HepG2 (cell line): ENCODE measurements around the gene ACACB. TPM values are rescaled to one million over a fixed set of nuclear protein-coding genes. Genes with fewer than 3 reads are reported as not detected.

Experiments used
- ATAC-seq: fragments of 200-7000 bp; cut with Tn5 transposase; 3 replicates; pipeline ENCODE4 v1.9.1; 2020; ENCODE audit warnings: mild to moderate bottlenecking, moderate library complexity
- BruUV-seq: library from RNA; stranded (reverse); fragments of 400-500 nt; replicated peaks from 2 replicates; lab custom pipeline; 2021; lab: Mats Ljungman, UMichigan
- CTCF ChIA-PET: fragments of 300-600 bp; formaldehyde crosslinking; extraction: SDS; loops from one replicate; lab custom pipeline; 2021; ENCODE audit warnings: low total read pairs, inconsistent platforms, low intra/inter-chr PET ratio; lab: Yijun Ruan, JAX
- POLR2A ChIA-PET: fragments of 350-600 bp; sonication (Branson Sonifier 250); formaldehyde crosslinking; loops from one replicate; lab custom pipeline; 2020; ENCODE audit warnings: antibody characterized with exemption, inconsistent platforms; lab: Yijun Ruan, JAX
- DNase-seq: peaks from one replicate; pipeline ENCODE4 v3.0.0-alpha.2; 2015; ENCODE audit warnings: low spot score
- FAIRE-seq: peaks from 3 replicates; lab custom pipeline; 2011; peaks lifted over from hg19 to GRCh38; lab: Jason Lieb, UNC
- H2AFZ ChIP-seq: one replicate; pipeline ENCODE4 v1.6.1; 2011; ENCODE audit warnings: low read length, inconsistent platforms
- H3K27ac ChIP-seq: fragments of 300-600 bp; 3 replicates; pipeline ENCODE4 v1.8.0; 2011; ENCODE audit warnings: mixed run types, mild to moderate bottlenecking, mixed read lengths, low read length, inconsistent platforms; ENCODE audit not compliant: insufficient read depth; ENCODE audit errors: extremely low read length
- H3K27me3 ChIP-seq, 2 experiments: fragments of 200-600 bp in 1 of 2; 2 replicates in 1 of 2; 3 replicates in 1 of 2; pipeline versions ENCODE4 v1.6.0 to v1.8.0; 2011; ENCODE audit warnings: low read length in 2 of 2, mild to moderate bottlenecking in 2 of 2, moderate library complexity in 2 of 2, inconsistent platforms in 1 of 2; ENCODE audit not compliant: insufficient read depth in 2 of 2, control insufficient read depth in 1 of 2
- H3K36me3 ChIP-seq, 2 experiments: fragments of 200-600 bp in 1 of 2; replicated peaks in 1 of 2; 2 replicates in 1 of 2; 3 replicates in 1 of 2; pipeline versions ENCODE4 v1.5.1 to v1.8.0; 2011; ENCODE audit warnings: low read length in 2 of 2, inconsistent platforms in 1 of 2; ENCODE audit not compliant: insufficient read depth in 2 of 2, control insufficient read depth in 1 of 2
- H3K4me1 ChIP-seq: 2 replicates; pipeline ENCODE4 v1.5.1; 2012; ENCODE audit warnings: low read length, inconsistent platforms; ENCODE audit not compliant: insufficient read depth
- H3K4me2 ChIP-seq: 2 replicates; pipeline ENCODE4 v1.6.0; 2011; ENCODE audit warnings: low read depth, low read length, inconsistent platforms
- H3K4me3 ChIP-seq, 3 experiments: fragments of 200-600 bp in 1 of 3; sonication (generic), shearing (Covaris generic) in 1 of 3; replicated peaks in 1 of 3; 2 replicates each; pipeline ENCODE4 v1.5.1; 2011 to 2016; ENCODE audit warnings: low read length in 3 of 3, inconsistent platforms in 2 of 3, low read depth in 2 of 3, mild to moderate bottlenecking in 2 of 3, control low read depth in 1 of 3, mixed read lengths in 1 of 3; ENCODE audit not compliant: insufficient read depth in 1 of 3
- H3K79me2 ChIP-seq: one replicate; pipeline ENCODE4 v1.6.1; 2011; ENCODE audit warnings: low read length, inconsistent platforms; ENCODE audit not compliant: insufficient read depth
- H3K9ac ChIP-seq: 2 replicates; pipeline ENCODE4 v1.6.0; 2011; ENCODE audit warnings: mild to moderate bottlenecking, low read depth, low read length, inconsistent platforms; ENCODE audit not compliant: insufficient read depth
- H3K9me3 ChIP-seq: 2 replicates; pipeline ENCODE4 v1.5.1; 2012; ENCODE audit warnings: mild to moderate bottlenecking, low read length
- H4K20me1 ChIP-seq: 2 replicates; pipeline ENCODE4 v1.6.0; 2011; ENCODE audit warnings: inconsistent platforms, mild to moderate bottlenecking, low read length, moderate library complexity; ENCODE audit not compliant: insufficient read depth
- E2F2 ChIP-seq: sonication (generic); formaldehyde crosslinking; IDR thresholded peaks from 2 replicates; pipeline ENCODE4 v1.4.0; 2020; ENCODE audit warnings: missing genetic modification reagents, borderline replicate concordance
- HES4 ChIP-seq: sonication (generic); formaldehyde crosslinking; IDR thresholded peaks from 2 replicates; pipeline ENCODE4 v1.9.0; 2021; ENCODE audit warnings: mild to moderate bottlenecking, missing genetic modification reagents, borderline replicate concordance
- HOXD1 ChIP-seq: sonication (generic); formaldehyde crosslinking; IDR thresholded peaks from 2 replicates; pipeline ENCODE4 v1.5.0; 2020; ENCODE audit warnings: missing genetic modification reagents
- MEF2D ChIP-seq: sonication (generic); formaldehyde crosslinking; IDR thresholded peaks from 2 replicates; pipeline ENCODE4 v1.5.1; 2020; ENCODE audit warnings: mild to moderate bottlenecking, missing genetic modification reagents
- TFE3 ChIP-seq: IDR thresholded peaks from 2 replicates; pipeline ENCODE4 v1.6.1; 2016
- XBP1 ChIP-seq: sonication (generic); formaldehyde crosslinking; IDR thresholded peaks from 2 replicates; pipeline ENCODE4 v1.5.0; 2020; ENCODE audit warnings: missing genetic modification reagents
- ZBTB26 ChIP-seq: IDR thresholded peaks from 2 replicates; pipeline ENCODE4 v1.6.1; 2016; ENCODE audit warnings: missing compliant biosample characterization, missing genetic modification reagents, borderline replicate concordance
- ZNF720 ChIP-seq: sonication (generic); formaldehyde crosslinking; IDR thresholded peaks from 2 replicates; pipeline ENCODE4 v1.4.0; 2020; ENCODE audit warnings: missing genetic modification reagents
- WGBS: methylation state at CpG from one replicate; pipeline ENCODE4 v1.1.6; 2017; ENCODE audit warnings: low lambda C conversion rate; 5-methylcytosine and 5-hydroxymethylcytosine counted together
- in situ Hi-C: cut with HindIII; loops from 2 replicates; pipeline ENCODE4 v1.10.0; 2017; ENCODE audit warnings: low pct_unique_long_range_greater_than_20kb; ENCODE audit not compliant: extremely low pct_ligation_motif_present
- intact Hi-C: fragments of 100-400 bp; cut with micrococcal nuclease; formaldehyde crosslinking; loops from one replicate; pipeline ENCODE4 v1.10.0; 2022; ENCODE audit not compliant: unreplicated experiment
- polyA plus RNA-seq, 8 experiments: library from polyadenylated mRNA; depleted of rRNA in 3 of 8; stranded (reverse) in 7 of 8; unstranded in 1 of 8; fragments of >200 nt; fragmentation: Illumina TruSeq in 4 of 8; extraction: Trizol in 4 of 8; gene quantifications; 2 replicates each; pipeline versions ENCODE4 v1.2.1 to v1.2.3, GENCODE V29; 2011 to 2016; ENCODE audit warnings: low read depth in 4 of 8, missing spikeins in 1 of 8, mixed read lengths in 1 of 8; ENCODE audit not compliant: insufficient read depth in 1 of 8
- total RNA-seq, 5 experiments: library from RNA; depleted of rRNA; stranded (reverse); fragments of >200 nt; fragmentation: Illumina TruSeq; extraction: Trizol; gene quantifications; 2 replicates each; pipeline ENCODE4 v1.2.3, GENCODE V29; 2016; ENCODE audit warnings: low read depth in 1 of 5
- TF ChIP-seq, protein P1 (sequence below): sonication (generic); formaldehyde crosslinking; IDR thresholded peaks from 2 replicates; pipeline ENCODE4 v1.4.0; 2020; ENCODE audit warnings: missing genetic modification reagents, borderline replicate concordance
- TF ChIP-seq, protein P2 (sequence below), 2 experiments: IDR thresholded peaks; 2 replicates each; pipeline ENCODE4 v1.6.1; 2011 to 2012; ENCODE audit warnings: low read length in 2 of 2, borderline replicate concordance in 1 of 2, low read depth in 1 of 2, mild to moderate bottlenecking in 1 of 2, moderate library complexity in 1 of 2

The ACACB gene
- total and polyA plus RNA-seq, 2 of the 13 experiments (the other 11 are each of a cell fraction or from before 2014, with no cell fraction given), result 6.2 to 8.6 TPM

GRCh38 chr12:109087250-109087649 lies 29.1 kb upstream of the ACACB start:
- WGBS, result 9% methylated on average over 4 of the region's 5 CpGs
- DNase-seq (peak; percentile 82), FAIRE-seq (peak; percentile 96), ATAC-seq (peak; percentile 98)
- peaks cover 71% of the 10 kb centered on the region for H3K4me1 ChIP-seq
- peaks cover 12 to 43% of the 10 kb centered on the region in 2 experiments for H3K36me3 ChIP-seq
- in situ Hi-C loops (no loop called here), intact Hi-C loops (no loop called here)
- POLR2A ChIA-PET, result interaction anchor here (0.7 to 1.6 kb wide), 3 partner anchors 17 to 28 kb away, joined by 5 to 9 read pairs (median 6); partner anchors contain the start of gene ACACB
- H4K20me1 ChIP-seq, result no peaks in the 10 kb centered on the region
- H3K9ac ChIP-seq, result no peak overlapping the region
- H3K9me3 ChIP-seq, result no peaks in the 10 kb centered on the region
- no peaks in the 10 kb centered on the region for H3K27me3 ChIP-seq
- CTCF ChIA-PET, result no interaction called here
- no peak overlapping the region for H2AFZ ChIP-seq
- H3K4me3 ChIP-seq, result no peak overlapping the region
- H3K4me2 ChIP-seq, result peak overlapping the region; percentile 6; the same call in 1 of the 2 replicates
- no TSS peak for BruUV-seq
- H3K27ac ChIP-seq, result peak overlapping the region; percentile 38
- peaks cover 8% of the 10 kb centered on the region for H3K79me2 ChIP-seq
- no peak for TF ChIP-seq ZNF720 (CRISPR knock-in tag)
- TF ChIP-seq, protein P1, sequence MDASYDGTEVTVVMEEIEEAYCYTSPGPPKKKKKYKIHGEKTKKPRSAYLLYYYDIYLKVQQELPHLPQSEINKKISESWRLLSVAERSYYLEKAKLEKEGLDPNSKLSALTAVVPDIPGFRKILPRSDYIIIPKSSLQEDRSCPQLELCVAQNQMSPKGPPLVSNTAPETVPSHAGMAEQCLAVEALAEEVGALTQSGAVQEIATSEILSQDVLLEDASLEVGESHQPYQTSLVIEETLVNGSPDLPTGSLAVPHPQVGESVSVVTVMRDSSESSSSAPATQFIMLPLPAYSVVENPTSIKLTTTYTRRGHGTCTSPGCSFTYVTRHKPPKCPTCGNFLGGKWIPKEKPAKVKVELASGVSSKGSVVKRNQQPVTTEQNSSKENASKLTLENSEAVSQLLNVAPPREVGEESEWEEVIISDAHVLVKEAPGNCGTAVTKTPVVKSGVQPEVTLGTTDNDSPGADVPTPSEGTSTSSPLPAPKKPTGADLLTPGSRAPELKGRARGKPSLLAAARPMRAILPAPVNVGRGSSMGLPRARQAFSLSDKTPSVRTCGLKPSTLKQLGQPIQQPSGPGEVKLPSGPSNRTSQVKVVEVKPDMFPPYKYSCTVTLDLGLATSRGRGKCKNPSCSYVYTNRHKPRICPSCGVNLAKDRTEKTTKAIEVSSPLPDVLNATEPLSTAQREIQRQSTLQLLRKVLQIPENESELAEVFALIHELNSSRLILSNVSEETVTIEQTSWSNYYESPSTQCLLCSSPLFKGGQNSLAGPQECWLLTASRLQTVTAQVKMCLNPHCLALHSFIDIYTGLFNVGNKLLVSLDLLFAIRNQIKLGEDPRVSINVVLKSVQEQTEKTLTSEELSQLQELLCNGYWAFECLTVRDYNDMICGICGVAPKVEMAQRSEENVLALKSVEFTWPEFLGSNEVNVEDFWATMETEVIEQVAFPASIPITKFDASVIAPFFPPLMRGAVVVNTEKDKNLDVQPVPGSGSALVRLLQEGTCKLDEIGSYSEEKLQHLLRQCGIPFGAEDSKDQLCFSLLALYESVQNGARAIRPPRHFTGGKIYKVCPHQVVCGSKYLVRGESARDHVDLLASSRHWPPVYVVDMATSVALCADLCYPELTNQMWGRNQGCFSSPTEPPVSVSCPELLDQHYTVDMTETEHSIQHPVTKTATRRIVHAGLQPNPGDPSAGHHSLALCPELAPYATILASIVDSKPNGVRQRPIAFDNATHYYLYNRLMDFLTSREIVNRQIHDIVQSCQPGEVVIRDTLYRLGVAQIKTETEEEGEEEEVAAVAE (CRISPR knock-in tag), result no peak
- TF ChIP-seq HOXD1 (CRISPR knock-in tag), result no peak
- no peak for TF ChIP-seq ZBTB26 (CRISPR knock-in tag)
- TF ChIP-seq E2F2 (CRISPR knock-in tag), result no peak
- TF ChIP-seq TFE3 (CRISPR knock-in tag), result peak; percentile 76
- no peak for TF ChIP-seq XBP1 (CRISPR knock-in tag)
- TF ChIP-seq HES4 (CRISPR knock-in tag), result no peak
- TF ChIP-seq, protein P2, sequence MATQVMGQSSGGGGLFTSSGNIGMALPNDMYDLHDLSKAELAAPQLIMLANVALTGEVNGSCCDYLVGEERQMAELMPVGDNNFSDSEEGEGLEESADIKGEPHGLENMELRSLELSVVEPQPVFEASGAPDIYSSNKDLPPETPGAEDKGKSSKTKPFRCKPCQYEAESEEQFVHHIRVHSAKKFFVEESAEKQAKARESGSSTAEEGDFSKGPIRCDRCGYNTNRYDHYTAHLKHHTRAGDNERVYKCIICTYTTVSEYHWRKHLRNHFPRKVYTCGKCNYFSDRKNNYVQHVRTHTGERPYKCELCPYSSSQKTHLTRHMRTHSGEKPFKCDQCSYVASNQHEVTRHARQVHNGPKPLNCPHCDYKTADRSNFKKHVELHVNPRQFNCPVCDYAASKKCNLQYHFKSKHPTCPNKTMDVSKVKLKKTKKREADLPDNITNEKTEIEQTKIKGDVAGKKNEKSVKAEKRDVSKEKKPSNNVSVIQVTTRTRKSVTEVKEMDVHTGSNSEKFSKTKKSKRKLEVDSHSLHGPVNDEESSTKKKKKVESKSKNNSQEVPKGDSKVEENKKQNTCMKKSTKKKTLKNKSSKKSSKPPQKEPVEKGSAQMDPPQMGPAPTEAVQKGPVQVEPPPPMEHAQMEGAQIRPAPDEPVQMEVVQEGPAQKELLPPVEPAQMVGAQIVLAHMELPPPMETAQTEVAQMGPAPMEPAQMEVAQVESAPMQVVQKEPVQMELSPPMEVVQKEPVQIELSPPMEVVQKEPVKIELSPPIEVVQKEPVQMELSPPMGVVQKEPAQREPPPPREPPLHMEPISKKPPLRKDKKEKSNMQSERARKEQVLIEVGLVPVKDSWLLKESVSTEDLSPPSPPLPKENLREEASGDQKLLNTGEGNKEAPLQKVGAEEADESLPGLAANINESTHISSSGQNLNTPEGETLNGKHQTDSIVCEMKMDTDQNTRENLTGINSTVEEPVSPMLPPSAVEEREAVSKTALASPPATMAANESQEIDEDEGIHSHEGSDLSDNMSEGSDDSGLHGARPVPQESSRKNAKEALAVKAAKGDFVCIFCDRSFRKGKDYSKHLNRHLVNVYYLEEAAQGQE (IDR thresholded peaks at IDR 0.05; ENCODE audit: borderline replicate concordance in 1 of 2, low read depth in 1 of 2, low read length in 2 of 2), result peak in 1 of 2 experiments; percentile 17; a peak in 1 of 4 replicates
- TF ChIP-seq MEF2D (CRISPR knock-in tag), result peak; percentile 48; the same call in 1 of the 2 replicates
